ENCODE data around the gene GXYLT2. TPM values are rescaled to one million over a fixed set of nuclear protein-coding genes. Genes with fewer than 3 reads are reported as not detected.
A peak's percentile ranks its signal among the peaks of the same experiment; 100 is the strongest.

GXYLT2 gene
- total and polyA plus RNA-seq, 2 of the 13 experiments (the other 11 are each of a cell fraction or from before 2014, with no cell fraction given), result 4.3 to 6.9 TPM

DNA sequence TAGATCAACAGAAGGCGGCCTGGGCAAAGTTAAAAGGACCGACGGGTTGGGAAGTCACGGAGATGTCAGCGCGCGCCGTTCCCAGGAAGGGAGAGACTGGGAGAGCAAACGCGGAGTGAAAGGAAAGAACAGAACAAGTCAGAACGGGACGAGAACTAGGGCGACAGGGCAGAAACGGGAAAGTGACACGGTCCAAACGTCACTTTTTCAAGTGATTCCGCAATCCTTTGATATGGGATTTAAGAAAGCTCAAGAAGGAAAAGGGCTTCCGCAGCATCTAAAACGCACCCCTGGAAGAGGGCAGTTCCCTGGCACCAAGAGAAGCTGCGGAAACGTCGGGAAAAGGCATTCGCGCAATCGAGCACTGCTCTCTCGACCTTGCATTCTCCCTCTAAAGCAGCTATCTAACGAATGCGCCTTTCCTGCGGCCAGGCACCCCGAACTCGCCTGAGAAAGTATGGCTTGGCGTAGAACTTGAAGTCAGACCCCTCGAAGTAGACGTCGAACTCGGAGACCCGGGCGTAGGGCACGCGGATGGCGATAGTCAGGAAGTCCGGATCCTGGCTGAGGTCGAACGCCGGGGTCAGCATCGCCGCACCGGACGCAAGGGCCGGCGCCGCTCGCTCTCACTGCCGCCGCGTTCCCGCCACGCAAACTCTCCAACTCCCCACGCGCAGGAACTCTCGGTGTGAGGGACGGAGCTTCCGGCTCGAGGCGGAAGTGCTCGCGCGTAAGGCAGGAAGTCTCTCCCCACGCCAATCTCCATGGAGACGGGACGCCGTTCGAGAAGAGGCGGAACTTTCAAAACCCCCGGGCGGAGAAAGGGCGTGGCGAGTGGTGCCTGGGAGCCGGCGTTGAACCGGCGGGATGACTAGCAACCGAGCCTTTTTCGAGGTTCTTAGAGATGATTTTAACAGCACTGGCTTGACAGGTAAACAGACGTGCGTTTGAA lies 39.8 kb upstream of the GXYLT2 start, which contains the start of gene SHQ1 (continued):
- no peak for TF ChIP-seq ZNF646 (CRISPR knock-in tag; IDR thresholded peaks at IDR 0.05)
- no peak for TF ChIP-seq KLF11 (CRISPR knock-in tag; IDR thresholded peaks at IDR 0.05)
- no peak for TF ChIP-seq ZNF235 (CRISPR knock-in tag; IDR thresholded peaks at IDR 0.05; ENCODE audit: borderline replicate concordance)
- TF ChIP-seq SOX6 (IDR thresholded peaks at IDR 0.05), result no peak
- 0 out of 2 replicates have a peak, but pooled peaks have one; percentile 33 for TF ChIP-seq SOX6 (CRISPR knock-in tag; IDR thresholded peaks at IDR 0.05)
- no peak for TF ChIP-seq ZC3H13 (CRISPR knock-in tag; IDR thresholded peaks at IDR 0.05)
- no peak; the same call in 1 of the 2 replicates for TF ChIP-seq ZNF180 (CRISPR knock-in tag; IDR thresholded peaks at IDR 0.05; ENCODE audit: borderline replicate concordance, low read depth)
- TF ChIP-seq DDIT3 (CRISPR knock-in tag; IDR thresholded peaks at IDR 0.05), result no peak
- TF ChIP-seq DMTF1 (CRISPR knock-in tag; IDR thresholded peaks at IDR 0.05), result no peak
- TF ChIP-seq HES4 (CRISPR knock-in tag; IDR thresholded peaks at IDR 0.05; ENCODE audit: borderline replicate concordance), result 0 out of 2 replicates have a peak, but pooled peaks have one; percentile 42
- TF ChIP-seq CREM (IDR thresholded peaks at IDR 0.05), result peak; percentile 48; the same call in 1 of the 2 replicates
- no peak for TF ChIP-seq CREM (CRISPR knock-in tag; IDR thresholded peaks at IDR 0.05)
- peak; percentile 73 for TF ChIP-seq ZNF839 (CRISPR knock-in tag; IDR thresholded peaks at IDR 0.05; ENCODE audit: borderline replicate concordance)
- TF ChIP-seq ZNF333 (CRISPR knock-in tag; IDR thresholded peaks at IDR 0.05; ENCODE audit: borderline replicate concordance), result no peak
- peak; percentile 41; the same call in 1 of the 2 replicates for TF ChIP-seq RBAK (CRISPR knock-in tag; IDR thresholded peaks at IDR 0.05)
- TF ChIP-seq GTF3A (CRISPR knock-in tag; conservative IDR thresholded peaks at IDR 0.05), result no peak
- TF ChIP-seq MEIS2 (CRISPR knock-in tag; IDR thresholded peaks at IDR 0.05), result peak; percentile 76; the same call in 1 of the 2 replicates
- TF ChIP-seq PATZ1 (CRISPR knock-in tag; IDR thresholded peaks at IDR 0.05), result no peak

Measured in HepG2 (cell line).